ENCODE results near the gene VOPP1. TPM values are rescaled to one million over a fixed set of nuclear protein-coding genes. Genes with fewer than 3 reads are reported as not detected.
"Not testable (repeated sequence)": the region's sequence is repeated elsewhere in the genome, so short reads cannot be mapped to it uniquely, and the experiment has no call there.

The VOPP1 gene
- total and polyA plus RNA-seq, 12 donors: 9.3 to 42.9 (median 22.8) TPM

DNA sequence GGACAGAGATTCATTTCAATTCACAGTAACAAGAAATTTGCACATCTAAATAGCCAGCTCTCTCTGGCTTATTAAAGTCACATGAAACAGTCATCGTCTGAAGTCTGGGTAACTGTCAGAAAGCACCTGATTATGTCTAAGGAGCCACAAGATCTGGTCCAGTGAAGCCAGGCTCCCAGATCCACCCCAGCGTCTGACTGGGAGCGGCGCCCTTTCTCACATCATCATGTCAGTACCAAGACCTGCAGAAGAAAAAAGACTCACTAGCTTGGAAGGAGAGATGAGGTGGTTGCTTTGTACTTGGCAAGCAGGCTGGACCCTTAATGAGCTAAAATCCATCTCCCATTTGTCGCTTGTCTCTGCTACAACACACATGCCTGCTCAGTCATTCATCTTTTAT lies 58.4 kb downstream of the VOPP1 start:
- Histone ChIP-seq H3K9me3 (no peaks in the 10 kb centered on the region), H3K27ac (no peak overlapping the region), H3K27me3 (no peaks in the 10 kb centered on the region), H3K4me3 (no peak overlapping the region), H3K4me1 (peaks cover 5 to 25% (median 18%) of the 10 kb centered on the region in 9 donors), H3K36me3 (peaks cover 0 to 58% (median 10%) of the 10 kb centered on the region in 9 donors)
- no peak for ATAC-seq
- 91 to 95% methylated on average over 5 of the region's 5 CpGs for WGBS, 2 donors
- intact Hi-C loops (cut with DNase I): loop anchor here in 1 of 10 donors (10.0 kb wide), 1 partner anchor 79 kb away; no protein-coding TSS in a partner anchor
- TF ChIP-seq, protein P1, sequence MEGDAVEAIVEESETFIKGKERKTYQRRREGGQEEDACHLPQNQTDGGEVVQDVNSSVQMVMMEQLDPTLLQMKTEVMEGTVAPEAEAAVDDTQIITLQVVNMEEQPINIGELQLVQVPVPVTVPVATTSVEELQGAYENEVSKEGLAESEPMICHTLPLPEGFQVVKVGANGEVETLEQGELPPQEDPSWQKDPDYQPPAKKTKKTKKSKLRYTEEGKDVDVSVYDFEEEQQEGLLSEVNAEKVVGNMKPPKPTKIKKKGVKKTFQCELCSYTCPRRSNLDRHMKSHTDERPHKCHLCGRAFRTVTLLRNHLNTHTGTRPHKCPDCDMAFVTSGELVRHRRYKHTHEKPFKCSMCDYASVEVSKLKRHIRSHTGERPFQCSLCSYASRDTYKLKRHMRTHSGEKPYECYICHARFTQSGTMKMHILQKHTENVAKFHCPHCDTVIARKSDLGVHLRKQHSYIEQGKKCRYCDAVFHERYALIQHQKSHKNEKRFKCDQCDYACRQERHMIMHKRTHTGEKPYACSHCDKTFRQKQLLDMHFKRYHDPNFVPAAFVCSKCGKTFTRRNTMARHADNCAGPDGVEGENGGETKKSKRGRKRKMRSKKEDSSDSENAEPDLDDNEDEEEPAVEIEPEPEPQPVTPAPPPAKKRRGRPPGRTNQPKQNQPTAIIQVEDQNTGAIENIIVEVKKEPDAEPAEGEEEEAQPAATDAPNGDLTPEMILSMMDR (IDR thresholded peaks at IDR 0.05): no peak
- no peak for DNase-seq

DNA sequence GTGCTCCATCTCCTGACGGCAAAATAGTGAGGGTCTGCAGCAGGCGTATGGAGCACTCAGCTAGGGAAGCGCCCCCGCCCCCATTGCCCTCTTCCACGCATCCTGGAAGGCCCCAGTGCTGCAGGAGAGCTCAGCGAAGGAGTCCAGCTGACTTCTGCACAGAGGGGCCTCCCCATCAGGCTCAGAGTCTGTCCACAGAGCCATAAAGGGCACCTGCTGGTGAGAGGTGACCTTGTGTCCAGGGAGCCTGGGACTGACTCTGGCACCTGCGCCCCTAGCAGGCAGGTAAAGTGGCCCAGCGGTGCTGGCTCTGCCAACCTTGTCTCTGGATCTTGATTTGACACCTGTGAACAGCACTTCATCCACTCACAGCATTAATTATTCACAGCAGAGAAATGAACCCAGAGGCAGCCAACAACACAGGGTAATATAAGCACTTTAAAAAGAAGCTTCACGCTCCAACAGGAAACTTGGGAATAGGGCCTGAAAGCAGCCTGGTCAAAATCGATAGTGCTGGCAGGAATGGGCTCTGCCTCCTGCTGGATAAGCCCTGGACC lies 59.6 kb downstream of the VOPP1 start:
- WGBS, 2 donors: 92 to 94% methylated on average over 10 of the region's 10 CpGs
- Histone ChIP-seq H3K4me3 (no peak overlapping the region), H3K4me1 (peaks cover 5 to 25% (median 18%) of the 10 kb centered on the region in 9 donors), H3K36me3 (peaks cover 0 to 47% (median 5%) of the 10 kb centered on the region in 9 donors), H3K27me3 (no peaks in the 10 kb centered on the region), H3K27ac (no peak overlapping the region), H3K9me3 (no peaks in the 10 kb centered on the region)
- ATAC-seq: no peak
- TF ChIP-seq, protein P1 (IDR thresholded peaks at IDR 0.05): no peak
- DNase-seq: no peak
- intact Hi-C loops (cut with DNase I): loop anchor here in 1 of 10 donors (10.0 kb wide), 1 partner anchor 78 kb away; no protein-coding TSS in a partner anchor

DNA sequence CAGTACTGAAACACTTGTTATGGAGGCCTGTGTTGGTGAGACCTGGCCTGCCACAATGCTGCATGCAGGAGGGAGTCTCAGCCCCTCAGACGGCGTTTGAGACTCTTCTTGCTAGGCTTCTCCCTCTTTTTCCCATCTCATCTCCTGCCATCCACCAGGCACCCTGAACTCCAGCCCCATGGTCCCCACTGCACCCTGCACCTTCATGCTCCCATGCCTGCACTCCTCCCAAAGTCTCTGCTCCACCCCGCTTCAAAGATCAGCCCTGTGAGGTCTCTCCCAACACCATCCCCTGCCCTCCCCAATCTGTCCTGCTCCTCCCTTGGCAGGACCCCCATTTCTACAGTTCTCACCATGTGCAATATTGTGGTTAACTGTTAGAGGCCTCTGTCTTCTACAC lies 61.7 kb downstream of the VOPP1 start:
- H3K4me3 ChIP-seq: no peak overlapping the region
- no peak overlapping the region for H3K27ac ChIP-seq
- 97% methylated on average over 3 of the region's 3 CpGs for WGBS, 2 donors
- peaks cover 0 to 35% (median 0%) of the 10 kb centered on the region in 9 donors for H3K36me3 ChIP-seq
- intact Hi-C loops (cut with DNase I): loop anchor here in 1 of 10 donors (10.0 kb wide), 1 partner anchor 76 kb away; no protein-coding TSS in a partner anchor
- peaks cover 0 to 30% (median 5%) of the 10 kb centered on the region in 9 donors for H3K4me1 ChIP-seq
- H3K9me3 ChIP-seq: no peaks in the 10 kb centered on the region
- no peaks in the 10 kb centered on the region for H3K27me3 ChIP-seq
- ATAC-seq (no peak), DNase-seq (no peak)
- TF ChIP-seq, protein P1 (IDR thresholded peaks at IDR 0.05): no peak

DNA sequence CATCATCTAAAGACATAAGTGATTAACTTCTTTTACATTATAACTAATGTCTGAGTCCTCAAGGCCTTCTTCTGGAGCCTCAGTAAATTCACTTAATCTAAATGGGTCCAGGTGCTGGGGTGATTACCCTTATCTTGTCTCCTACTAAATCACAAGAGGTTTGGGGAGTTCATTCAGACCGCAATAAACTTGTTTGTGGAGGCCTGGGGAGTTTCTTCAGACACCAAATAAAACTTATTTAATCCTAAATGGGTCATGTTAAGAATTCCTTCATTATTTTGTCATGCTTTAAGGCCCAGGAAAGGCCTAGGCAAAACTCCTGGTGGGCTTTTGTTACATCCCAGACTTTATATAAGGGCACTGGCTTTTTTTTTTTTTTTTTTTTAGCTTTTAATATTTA lies 62.1 kb downstream of the VOPP1 start:
- not testable (repeated sequence) for H3K9me3 ChIP-seq, DNase-seq, ATAC-seq, H3K27me3 ChIP-seq, H3K4me3 ChIP-seq
- Histone ChIP-seq H3K27ac (peak overlapping the region in 1 of 10 donors; percentile 71), H3K36me3 (peaks cover 0 to 31% (median 0%) of the 10 kb centered on the region in 9 donors), H3K4me1 (peaks cover 0 to 30% (median under 1%) of the 10 kb centered on the region in 9 donors)
- intact Hi-C loops (cut with DNase I): loop anchor here in 1 of 10 donors (10.0 kb wide), 1 partner anchor 75 kb away; no protein-coding TSS in a partner anchor
- WGBS, 2 donors: 83 to 91% methylated on average over 1 of the region's 1 CpG

DNA sequence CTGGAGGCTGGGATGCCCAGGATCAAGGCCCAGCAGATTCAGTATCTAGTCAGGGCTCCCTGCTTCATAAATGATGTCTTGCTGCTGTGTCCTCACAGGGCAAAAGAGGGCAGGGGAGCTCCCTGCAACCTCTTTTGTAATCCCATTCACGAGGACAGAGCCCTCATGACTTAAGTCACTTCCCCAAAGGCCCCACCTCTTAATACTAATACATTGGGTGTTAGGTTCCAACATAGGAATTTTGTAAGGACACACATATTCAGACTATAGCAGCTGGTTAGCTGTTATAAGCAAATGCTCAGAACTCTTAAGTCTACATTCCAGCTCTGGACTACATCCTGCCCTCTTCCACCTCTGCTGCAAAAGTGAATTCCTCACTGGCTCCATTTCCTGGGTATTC lies 63.0 kb downstream of the VOPP1 start:
- intact Hi-C loops (cut with DNase I): loop anchor here in 1 of 10 donors (10.0 kb wide), 1 partner anchor 75 kb away; no protein-coding TSS in a partner anchor
- Histone ChIP-seq H3K4me3 (no peak overlapping the region), H3K9me3 (no peaks in the 10 kb centered on the region), H3K36me3 (peaks cover 0 to 22% (median 0%) of the 10 kb centered on the region in 9 donors), H3K27ac (peak overlapping the region in 1 of 10 donors; percentile 71), H3K4me1 (peaks cover 0 to 39% (median 4%) of the 10 kb centered on the region in 9 donors), H3K27me3 (no peaks in the 10 kb centered on the region)
- TF ChIP-seq, protein P1 (IDR thresholded peaks at IDR 0.05): no peak
- 48 to 57% methylated on average over 1 of the region's 1 CpG for WGBS, 2 donors
- DNase-seq: no peak
- peak in 3 of 8 donors; percentile 42 to 55 (median 48) for ATAC-seq
